B cell (primary cell): ENCODE results near the gene ACP5. TPM values are rescaled to one million over a fixed set of nuclear protein-coding genes. Genes with fewer than 3 reads are reported as not detected.
"Not testable (repeated sequence)": the region's sequence is repeated elsewhere in the genome, so short reads cannot be mapped to it uniquely, and the experiment has no call there.

Experiments used
- ATAC-seq: fragments of 200-7000 bp; cut with Tn5 transposase; one replicate; pipeline ENCODE4 v1.10.0; 2021; ENCODE audit warnings: low read depth, mild to moderate bottlenecking, moderate number of reproducible peaks, moderate library complexity
- CTCF ChIA-PET: fragments of 350-600 bp; sonication (Branson Sonifier 250); formaldehyde crosslinking; loops from one replicate; lab custom pipeline; 2021; ENCODE audit warnings: antibody characterized with exemption, inconsistent platforms; lab: Charles Lee
- POLR2A ChIA-PET: fragments of 350-600 bp; sonication (Branson Sonifier 250); formaldehyde crosslinking; loops from one replicate; lab custom pipeline; 2021; ENCODE audit warnings: antibody characterized with exemption; lab: Charles Lee
- DNase-seq: peaks from one replicate; pipeline ENCODE4 v3.0.0; 2013
- H2AFZ ChIP-seq: 2 replicates; pipeline ENCODE4 v1.6.1; 2012; ENCODE audit warnings: mild to moderate bottlenecking, low read depth, low read length; ENCODE audit not compliant: insufficient read depth, poor library complexity, severe bottlenecking
- H3K27ac ChIP-seq, 2 donors: 1 replicate in 1 of 2; 2 replicates in 1 of 2; pipeline ENCODE4 v1.5.1; 2012 to 2013; ENCODE audit warnings: low read length in 2 of 2, mild to moderate bottlenecking in 2 of 2, moderate library complexity in 1 of 2
- H3K27me3 ChIP-seq, 4 experiments: fragments of 200-600 bp in 1 of 4; sonication (generic) in 1 of 4; replicated peaks in 1 of 4; 1 replicate in 2 of 4; 2 replicates in 2 of 4; pipeline versions ENCODE4 v1.6.1 to v1.7.0; 2013 to 2016; ENCODE audit warnings: low read length in 3 of 4, mild to moderate bottlenecking in 2 of 4, mixed read lengths in 1 of 4, moderate library complexity in 1 of 4; ENCODE audit not compliant: insufficient read depth in 4 of 4, control insufficient read depth in 3 of 4; ENCODE audit errors: control extremely low read depth in 1 of 4
- H3K36me3 ChIP-seq, 2 experiments: replicated peaks in 1 of 2; 1 replicate in 1 of 2; 2 replicates in 1 of 2; pipeline versions ENCODE4 v1.6.1 to v1.7.1; 2013; ENCODE audit warnings: low read length in 1 of 2; ENCODE audit not compliant: insufficient read depth in 2 of 2, control insufficient read depth in 1 of 2; ENCODE audit errors: control extremely low read depth in 1 of 2, extremely low read depth in 1 of 2
- H3K4me1 ChIP-seq, 2 donors: fragments of 200-600 bp in 1 of 2; sonication (generic) in 1 of 2; 1 replicate in 1 of 2; 2 replicates in 1 of 2; pipeline versions ENCODE4 v1.5.1 to v1.6.1; 2013 to 2017; ENCODE audit warnings: low read length in 2 of 2; ENCODE audit not compliant: control insufficient read depth in 2 of 2, insufficient read depth in 2 of 2
- H3K4me2 ChIP-seq: replicated peaks from 2 replicates; pipeline ENCODE3; 2012; ENCODE audit warnings: mild to moderate bottlenecking, low read depth, low read length; ENCODE audit not compliant: poor library complexity, severe bottlenecking
- H3K4me3 ChIP-seq, 5 experiments: fragments of 200-600 bp in 1 of 5; sonication (generic) in 1 of 5; 1 replicate in 3 of 5; 2 replicates in 2 of 5; pipeline versions ENCODE4 v1.5.1 to v1.7.0; 2011 to 2016; ENCODE audit warnings: low read length in 4 of 5, mild to moderate bottlenecking in 4 of 5, low read depth in 2 of 5, control low read depth in 1 of 5, moderate library complexity in 1 of 5; ENCODE audit not compliant: insufficient read depth in 1 of 5; ENCODE audit errors: control extremely low read depth in 1 of 5, extremely low read depth in 1 of 5
- H3K79me2 ChIP-seq: fragments of 200-600 bp; sonication (generic); one replicate; pipeline ENCODE4 v1.6.0; 2016; ENCODE audit warnings: low read length; ENCODE audit not compliant: control insufficient read depth, insufficient read depth
- H3K9ac ChIP-seq: fragments of 200-600 bp; sonication (generic); 2 replicates; pipeline ENCODE4 v1.6.1; 2017; ENCODE audit warnings: mild to moderate bottlenecking, low read length, moderate library complexity
- H3K9me3 ChIP-seq, 3 donors: one replicate each; pipeline versions ENCODE4 v1.6.1 to v1.7.1; 2013; ENCODE audit warnings: low read length in 2 of 3; ENCODE audit not compliant: control insufficient read depth in 2 of 3, insufficient read depth in 1 of 3; ENCODE audit errors: control extremely low read depth in 1 of 3
- H4K20me1 ChIP-seq: 2 replicates; pipeline ENCODE4 v1.6.0; 2012; ENCODE audit warnings: mild to moderate bottlenecking, low read length; ENCODE audit not compliant: insufficient read depth, control insufficient read depth, poor library complexity, severe bottlenecking
- H3K27ac Mint-ChIP-seq: one replicate; pipeline ENCODE4 v1.8.0; 2021; ENCODE audit warnings: mixed read lengths
- H3K27me3 Mint-ChIP-seq: one replicate; pipeline ENCODE4 v1.8.0; 2021; ENCODE audit warnings: mixed read lengths
- H3K4me1 Mint-ChIP-seq: one replicate; pipeline ENCODE4 v1.8.0; 2021; ENCODE audit warnings: mixed read lengths
- H3K4me3 Mint-ChIP-seq: one replicate; pipeline ENCODE4 v1.8.0; 2021; ENCODE audit warnings: mixed read lengths
- H3K9me3 Mint-ChIP-seq: one replicate; pipeline ENCODE4 v1.8.0; 2022; ENCODE audit warnings: mixed read lengths; ENCODE audit not compliant: insufficient read depth
- CTCF ChIP-seq: fragments of 200-600 bp; IDR thresholded peaks from one replicate; pipeline ENCODE4 v1.8.0; 2022; ENCODE audit warnings: antibody characterized with exemption, mild to moderate bottlenecking
- EZH2 ChIP-seq: IDR thresholded peaks from 2 replicates; pipeline ENCODE4 v1.6.1; 2012; ENCODE audit warnings: borderline replicate concordance, low read depth, mild to moderate bottlenecking, moderate library complexity, low read length; ENCODE audit not compliant: insufficient read depth, poor library complexity, severe bottlenecking
- WGBS: methylation state at CpG from one replicate; pipeline ENCODE4 v1.1.5; 2013; ENCODE audit warnings: missing lambda C conversion rate; ENCODE audit not compliant: insufficient coverage; 5-methylcytosine and 5-hydroxymethylcytosine counted together
- intact Hi-C: fragments of 100-400 bp; cut with micrococcal nuclease; formaldehyde crosslinking; loops from one replicate; pipeline ENCODE4 v1.10.0; 2022
- polyA plus RNA-seq: library from polyadenylated mRNA; depleted of rRNA; stranded (reverse); fragments of >200 nt; gene quantifications from 2 replicates; pipeline ENCODE4 v1.2.3, GENCODE V29; 2012
- total RNA-seq, 2 donors: library from RNA; stranded (reverse); fragments of 120-200 nt in 1 of 2; gene quantifications; 1 replicate in 1 of 2; 2 replicates in 1 of 2; pipeline versions ENCODE4 v1.2.3 to v1.2.4, GENCODE V29; 2013 to 2022

ACP5 gene
- total and polyA plus RNA-seq, 2 donors (not counting 1 experiment from before 2014, with no cell fraction given) = 151 to 169 TPM

- Histone ChIP-seq H3K4me1 (peaks cover 44 to 73% of the 10 kb centered on the region in 2 donors), H3K9me3 (no peaks in the 10 kb centered on the region), H3K79me2 (peaks cover 5% of the 10 kb centered on the region), H4K20me1 (no peaks in the 10 kb centered on the region), H3K27me3 (no peaks in the 10 kb centered on the region), H3K36me3 (peaks cover 0 to 22% of the 10 kb centered on the region in 2 experiments), H3K4me2 (peak overlapping the region; percentile 38), H3K9ac (no peak overlapping the region), H3K4me3 (no peak overlapping the region), H3K27ac (peak overlapping the region; percentile 45 to 80), H2AFZ (no peak overlapping the region)
- TF ChIP-seq CTCF = no peak
- no peak for TF ChIP-seq EZH2
- ATAC-seq (peak; percentile 44), DNase-seq (peak; percentile 78)
- Mint-ChIP-seq H3K4me3 (peak overlapping the region; percentile 77), H3K4me1 (peaks cover 59% of the 10 kb centered on the region), H3K9me3 (no peaks in the 10 kb centered on the region), H3K27ac (peak overlapping the region; percentile 93), H3K27me3 (no peaks in the 10 kb centered on the region)
- WGBS = 38% methylated on average over 9 of the region's 9 CpGs
- intact Hi-C loops = no loop called here
- ChIA-PET CTCF (interaction anchor here (1.1 to 2.7 kb wide), 5 partner anchors 11 to 14 kb away, joined by 3 to 13 read pairs (median 6); no protein-coding TSS in a partner anchor), POLR2A (interaction anchor here (2.1 kb wide), 1 partner anchor 10 kb away, joined by 13 read pairs; no protein-coding TSS in a partner anchor)
These were observed 2.8 kb downstream of the ACP5 start for GRCh38 chr19:11574689-11575088.

GRCh38 chr19:11573763-11574162 is 3.7 kb downstream of the ACP5 start:
- H3K27me3 Mint-ChIP-seq, H4K20me1 ChIP-seq, H3K79me2 ChIP-seq, H3K4me3 Mint-ChIP-seq, H2AFZ ChIP-seq, H3K27me3 ChIP-seq, H3K9ac ChIP-seq, H3K4me2 ChIP-seq, H3K9me3 ChIP-seq, intact Hi-C loops, H3K4me3 ChIP-seq, DNase-seq, ATAC-seq, H3K9me3 Mint-ChIP-seq: not testable (repeated sequence)
- POLR2A ChIA-PET = interaction anchor here (0.7 kb wide), 1 partner anchor 11 kb away, joined by 5 read pairs; no protein-coding TSS in a partner anchor
- CTCF ChIA-PET = interaction anchor here (1.9 to 2.7 kb wide), 3 partner anchors 13 to 38 kb away, joined by 7 to 13 read pairs (median 10); no protein-coding TSS in a partner anchor
- Mint-ChIP-seq H3K27ac (peak overlapping the region; percentile 70), H3K4me1 (peaks cover 61% of the 10 kb centered on the region)
- Histone ChIP-seq H3K4me1 (peaks cover 44 to 74% of the 10 kb centered on the region in 2 donors), H3K36me3 (peaks cover 0 to 22% of the 10 kb centered on the region in 2 experiments), H3K27ac (peak overlapping the region in 1 of 2 donors; percentile 33)
- WGBS = 79% methylated on average over 3 of the region's 4 CpGs

DNA sequence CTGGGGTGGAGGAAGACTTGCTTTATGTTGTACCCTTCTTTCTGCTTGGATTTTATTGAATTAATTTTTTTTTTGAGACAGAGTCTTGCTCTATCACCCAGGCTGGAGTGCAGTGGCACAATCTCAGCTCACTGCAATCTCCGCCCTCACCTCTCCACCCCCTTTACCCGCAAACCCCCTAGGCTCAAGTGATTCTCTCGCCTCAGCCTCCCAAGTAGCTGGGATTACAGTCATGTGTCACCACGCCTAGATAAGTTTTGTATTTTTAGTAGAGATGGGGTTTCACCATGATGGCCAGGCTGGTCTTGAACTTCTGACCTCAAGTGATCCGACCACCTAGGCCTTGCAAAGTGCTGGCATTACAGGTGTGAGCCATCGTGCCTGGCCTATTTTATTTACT is 4.1 kb downstream of the ACP5 start:
- H4K20me1 ChIP-seq, ATAC-seq, H3K9ac ChIP-seq, H3K27me3 ChIP-seq, H3K79me2 ChIP-seq, intact Hi-C loops, H3K4me3 Mint-ChIP-seq, H3K9me3 ChIP-seq, H3K4me3 ChIP-seq, DNase-seq, H3K27me3 Mint-ChIP-seq, H2AFZ ChIP-seq, H3K9me3 Mint-ChIP-seq, H3K4me2 ChIP-seq: not testable (repeated sequence)
- CTCF ChIA-PET = interaction anchor here (0.7 to 2.2 kb wide), 4 partner anchors 15 to 37 kb away, joined by 4 to 10 read pairs (median 6); no protein-coding TSS in a partner anchor
- Histone ChIP-seq H3K27ac (peak overlapping the region in 1 of 2 donors; percentile 33), H3K36me3 (peaks cover 0 to 22% of the 10 kb centered on the region in 2 experiments), H3K4me1 (peaks cover 48 to 75% of the 10 kb centered on the region in 2 donors)
- 32% methylated on average over 3 of the region's 6 CpGs for WGBS
- Mint-ChIP-seq H3K4me1 (peaks cover 62% of the 10 kb centered on the region), H3K27ac (peak overlapping the region; percentile 70)
- POLR2A ChIA-PET = interaction anchor here (0.6 to 1.2 kb wide), 4 partner anchors 10 to 23 kb away, joined by 3 to 20 read pairs (median 4); no protein-coding TSS in a partner anchor
